Renal pelvis (tissue), 4 donors: Measurements from ENCODE around the gene NYAP1. TPM values are rescaled to one million over a fixed set of nuclear protein-coding genes. Genes with fewer than 3 reads are reported as not detected.

Source experiments
- DNase-seq: peaks from one replicate; pipeline ENCODE4 v3.0.0-alpha.2; 2013
- polyA plus RNA-seq, 3 donors: library from polyadenylated mRNA; unstranded; fragments of 120-200 nt; gene quantifications; one replicate each; pipeline ENCODE4 v1.2.1, GENCODE V29; 2013; ENCODE audit not compliant: insufficient read length in 3 of 3

Gene NYAP1
- polyA plus RNA-seq, 3 donors, result 2.4 to 3.2 (median 2.8) TPM

- DNase-seq, result no peak
These were observed 27.2 kb upstream of the NYAP1 start for GRCh38 chr7:100456562-100456961.

DNA sequence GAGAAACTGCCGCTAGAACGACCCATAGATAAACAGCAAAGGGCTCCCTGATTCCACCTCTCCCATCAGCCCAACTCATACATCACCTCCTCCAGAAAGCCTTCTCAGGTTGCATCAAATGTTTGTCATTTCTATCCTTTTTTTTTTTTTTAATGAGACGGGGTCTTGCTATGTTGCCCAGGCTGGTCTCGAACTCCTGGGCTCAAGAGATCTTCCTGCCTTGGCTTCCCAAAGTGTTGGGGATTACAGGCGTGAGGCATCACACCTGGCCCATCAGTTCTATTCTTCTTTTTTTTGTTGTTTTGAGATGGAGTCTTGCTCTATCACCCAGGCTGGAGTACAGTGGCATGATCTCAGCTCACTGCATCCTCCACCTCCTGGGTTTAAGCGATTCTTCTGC lies 26.7 kb upstream of the NYAP1 start:
- no peak for DNase-seq

- DNase-seq, result no peak
These were observed 19.5 kb upstream of the NYAP1 start, which contains the start of gene SPACDR for GRCh38 chr7:100464210-100464660. SPACDR (minus strand) TSS chr7:100464260; CDS start chr7:100464025, 235 bp downstream.

DNA sequence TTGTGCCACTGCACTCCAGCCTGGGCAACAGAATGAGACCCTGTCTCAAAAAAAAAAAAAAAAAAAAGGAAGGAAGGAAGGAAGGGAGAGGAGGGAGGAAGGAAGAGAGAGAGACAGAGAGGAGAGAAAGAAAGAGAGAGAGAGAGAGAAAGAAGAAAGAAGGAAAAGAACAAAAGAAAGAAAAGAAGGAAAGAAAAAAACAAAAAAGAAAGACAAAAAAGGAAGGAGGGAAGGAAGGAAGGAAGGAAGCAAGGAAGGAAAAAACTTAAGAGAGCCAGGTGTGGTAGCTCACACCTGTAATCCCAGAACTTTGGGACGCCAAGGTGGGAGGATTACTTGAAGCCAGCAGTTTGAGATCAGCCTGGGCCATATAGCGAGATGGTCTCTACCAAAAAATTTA lies 18.9 kb upstream of the NYAP1 start:
- no peak for DNase-seq

DNA sequence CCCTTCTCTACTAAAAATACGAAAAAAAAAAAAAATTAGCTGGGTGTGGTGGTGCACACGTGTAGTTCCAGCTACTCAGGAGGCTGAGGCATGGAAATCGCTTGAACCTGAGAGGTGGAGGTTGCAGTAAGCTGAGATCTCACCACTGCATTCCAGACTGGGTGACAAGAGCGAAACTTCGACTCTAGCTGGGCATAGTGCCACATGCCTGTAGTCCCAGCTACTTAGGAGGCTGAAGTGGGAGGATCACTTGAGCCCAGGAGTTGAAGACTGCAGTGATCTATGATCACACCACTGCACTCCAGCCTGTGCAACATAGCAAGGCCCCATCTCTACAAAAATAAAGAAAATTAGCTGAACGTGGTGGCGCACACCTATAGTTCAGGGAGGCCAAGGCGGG lies 18.4 kb upstream of the NYAP1 start:
- DNase-seq, result no peak

DNA sequence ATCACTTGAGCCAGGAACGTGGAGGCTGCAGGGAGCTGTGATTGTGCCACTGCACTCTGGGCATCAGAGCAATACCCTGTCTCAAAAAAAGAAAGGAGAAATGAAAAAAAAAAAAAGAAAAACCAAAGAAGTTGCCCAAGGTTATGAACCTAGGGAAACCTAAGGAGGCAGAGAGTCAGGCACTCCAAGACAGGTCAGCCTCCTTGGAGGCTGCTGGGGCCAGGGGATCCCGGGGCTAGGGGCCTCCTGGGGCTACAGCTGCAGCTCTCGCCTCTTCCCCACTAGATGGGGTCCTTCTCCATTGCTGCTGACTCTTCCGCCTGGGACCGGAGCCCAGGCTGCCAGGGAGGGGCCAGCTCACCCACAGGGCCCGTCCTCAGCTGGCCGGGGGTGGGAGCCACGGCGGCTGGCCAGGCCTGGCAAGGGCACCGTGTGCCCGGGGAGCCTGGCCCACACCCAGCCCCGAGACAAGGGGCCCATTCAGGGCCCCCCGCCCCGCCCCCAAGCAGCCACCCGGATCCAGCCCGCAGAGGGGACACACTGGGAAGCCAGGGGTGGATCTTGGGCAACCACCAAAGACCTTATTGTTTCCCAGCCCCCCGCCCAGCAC lies 17.9 kb upstream of the NYAP1 start:
- DNase-seq, result peak; percentile 62

- no peak for DNase-seq
These were observed 16.8 kb upstream of the NYAP1 start for GRCh38 chr7:100466653-100467605.

GRCh38 chr7:100467638-100468373 lies 15.9 kb upstream of the NYAP1 start:
- DNase-seq, result no peak

DNA sequence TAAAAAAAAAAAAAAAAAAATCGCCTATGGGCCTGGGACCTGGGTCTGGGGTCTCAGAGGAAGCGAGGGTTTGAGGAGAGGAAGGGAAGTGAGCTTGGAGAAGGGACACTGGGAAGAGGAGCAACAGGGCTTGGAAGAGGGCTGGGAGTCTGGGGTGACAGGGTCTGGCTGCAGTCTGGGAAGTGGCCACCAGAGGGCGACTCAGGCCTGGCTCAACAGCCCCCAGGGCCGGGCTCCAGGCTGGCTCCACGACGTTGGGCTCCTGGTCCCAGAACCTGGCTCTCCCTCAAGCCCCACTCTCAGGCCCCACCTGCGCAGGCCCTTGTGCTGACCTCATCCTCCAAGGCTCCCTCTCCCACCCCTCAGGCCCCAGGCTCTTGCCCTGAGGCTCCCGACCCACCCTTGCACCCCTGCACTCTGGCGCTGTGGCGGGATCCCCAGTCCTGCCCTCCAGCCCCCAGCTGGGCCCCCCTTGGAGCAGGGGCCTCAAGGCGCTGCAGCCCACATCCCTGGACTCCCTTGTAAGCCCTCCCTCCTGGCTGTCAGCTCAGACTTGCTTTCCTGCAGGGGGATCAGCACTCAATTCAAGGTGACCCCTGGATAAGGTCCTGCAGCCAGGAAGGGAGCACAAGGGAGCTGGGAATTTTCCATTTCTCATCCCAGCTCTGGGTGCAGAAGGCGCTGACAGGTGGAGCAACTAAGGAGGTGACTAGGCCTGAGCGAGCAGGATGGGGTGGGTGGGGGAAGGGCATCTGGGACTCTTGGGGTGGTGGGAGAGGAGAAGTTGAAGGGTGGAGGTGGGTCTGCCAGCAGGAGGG lies 14.3 kb upstream of the NYAP1 start:
- DNase-seq, result no peak

DNA sequence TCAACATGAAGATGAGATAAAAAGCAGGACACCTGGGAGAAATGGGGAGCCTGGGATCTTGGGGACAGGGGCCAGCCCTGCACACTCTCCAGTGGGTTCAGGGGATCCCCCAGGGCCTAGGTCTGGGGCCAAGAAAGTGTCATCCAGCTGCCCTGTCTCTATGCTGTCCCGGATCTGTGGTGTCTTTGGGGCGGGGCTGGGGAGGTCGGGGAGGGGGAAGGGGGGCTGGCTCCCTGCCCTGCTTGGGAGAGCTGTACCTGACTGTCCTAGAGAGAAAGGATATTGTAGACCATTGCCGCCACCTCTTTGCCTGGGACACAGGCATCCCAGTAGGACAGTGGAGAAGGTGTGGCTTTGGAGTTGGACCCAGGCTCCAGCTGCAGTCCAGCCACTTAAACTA lies 12.7 kb upstream of the NYAP1 start:
- DNase-seq, result no peak

DNA sequence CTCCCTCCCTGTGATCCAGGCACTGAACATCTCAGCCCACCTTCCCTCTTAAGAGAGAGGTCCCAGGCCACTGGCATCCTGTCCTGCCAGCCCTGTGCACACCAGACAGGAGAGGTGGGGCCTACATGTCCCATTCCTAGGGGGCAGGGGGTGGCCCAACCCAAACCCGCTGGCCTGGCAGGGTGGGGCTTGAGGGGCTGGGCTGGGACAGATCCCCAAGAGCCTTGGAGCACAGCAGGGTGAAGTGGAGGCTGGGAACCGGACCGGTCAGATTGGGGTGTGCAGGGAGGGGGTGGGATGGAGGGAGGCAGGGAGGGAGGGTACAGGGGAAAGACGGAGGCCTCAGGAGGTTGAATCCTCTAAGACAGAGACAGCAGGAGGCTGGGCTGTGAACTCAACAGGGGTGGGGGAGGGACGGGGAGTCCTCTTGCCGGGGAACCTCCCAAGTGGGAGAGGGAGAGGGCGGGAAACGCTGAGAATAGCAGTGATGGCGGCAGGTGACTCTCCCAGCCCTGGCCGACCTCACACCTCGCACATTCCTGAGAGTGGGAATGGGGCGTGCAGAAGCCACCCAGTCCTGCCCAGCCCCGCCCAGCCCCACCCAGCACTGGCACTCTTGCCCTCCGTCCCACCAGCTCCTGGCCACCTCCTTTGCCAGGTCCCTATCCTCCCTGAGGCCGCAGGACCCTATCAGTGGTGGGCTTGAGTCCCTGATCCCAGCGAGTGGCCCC lies 11.4 kb upstream of the NYAP1 start:
- DNase-seq, result no peak

DNA sequence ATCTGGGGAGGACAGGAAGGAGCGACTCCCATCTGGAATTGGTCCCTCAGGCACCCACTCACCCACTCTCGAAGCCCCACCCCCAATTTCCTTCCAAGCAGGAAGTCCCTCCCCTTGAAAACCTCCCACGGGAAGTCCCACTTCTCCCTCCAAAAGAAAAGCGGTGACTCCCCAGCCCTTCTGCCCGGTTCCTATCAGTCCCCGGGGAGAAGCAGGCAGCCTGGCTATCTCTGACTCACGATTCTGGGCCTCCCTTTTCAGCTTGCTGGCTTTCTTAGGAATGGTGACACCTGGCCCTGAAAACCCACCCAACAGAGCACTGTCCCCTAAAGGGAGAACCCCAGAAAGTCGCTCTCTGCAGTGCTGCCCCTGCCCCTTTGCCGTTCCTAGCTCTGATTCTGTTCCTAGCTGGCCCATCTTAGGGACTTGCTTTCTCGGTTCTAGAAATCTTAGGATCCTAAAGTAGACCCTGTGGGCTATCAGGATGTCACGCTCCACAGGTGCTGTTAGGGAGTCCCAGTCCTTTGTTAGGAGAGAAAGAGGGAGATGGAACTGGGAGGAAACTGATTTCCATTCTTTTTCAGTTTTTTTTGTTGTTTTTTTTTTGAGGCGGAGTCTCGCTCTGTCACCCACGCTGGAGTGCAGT lies 10.8 kb upstream of the NYAP1 start:
- no peak for DNase-seq

GRCh38 chr7:100475549-100475948 lies 8.2 kb upstream of the NYAP1 start:
- DNase-seq, result no peak

- no peak for DNase-seq
These were observed 7.5 kb upstream of the NYAP1 start for GRCh38 chr7:100476101-100476780.

DNA sequence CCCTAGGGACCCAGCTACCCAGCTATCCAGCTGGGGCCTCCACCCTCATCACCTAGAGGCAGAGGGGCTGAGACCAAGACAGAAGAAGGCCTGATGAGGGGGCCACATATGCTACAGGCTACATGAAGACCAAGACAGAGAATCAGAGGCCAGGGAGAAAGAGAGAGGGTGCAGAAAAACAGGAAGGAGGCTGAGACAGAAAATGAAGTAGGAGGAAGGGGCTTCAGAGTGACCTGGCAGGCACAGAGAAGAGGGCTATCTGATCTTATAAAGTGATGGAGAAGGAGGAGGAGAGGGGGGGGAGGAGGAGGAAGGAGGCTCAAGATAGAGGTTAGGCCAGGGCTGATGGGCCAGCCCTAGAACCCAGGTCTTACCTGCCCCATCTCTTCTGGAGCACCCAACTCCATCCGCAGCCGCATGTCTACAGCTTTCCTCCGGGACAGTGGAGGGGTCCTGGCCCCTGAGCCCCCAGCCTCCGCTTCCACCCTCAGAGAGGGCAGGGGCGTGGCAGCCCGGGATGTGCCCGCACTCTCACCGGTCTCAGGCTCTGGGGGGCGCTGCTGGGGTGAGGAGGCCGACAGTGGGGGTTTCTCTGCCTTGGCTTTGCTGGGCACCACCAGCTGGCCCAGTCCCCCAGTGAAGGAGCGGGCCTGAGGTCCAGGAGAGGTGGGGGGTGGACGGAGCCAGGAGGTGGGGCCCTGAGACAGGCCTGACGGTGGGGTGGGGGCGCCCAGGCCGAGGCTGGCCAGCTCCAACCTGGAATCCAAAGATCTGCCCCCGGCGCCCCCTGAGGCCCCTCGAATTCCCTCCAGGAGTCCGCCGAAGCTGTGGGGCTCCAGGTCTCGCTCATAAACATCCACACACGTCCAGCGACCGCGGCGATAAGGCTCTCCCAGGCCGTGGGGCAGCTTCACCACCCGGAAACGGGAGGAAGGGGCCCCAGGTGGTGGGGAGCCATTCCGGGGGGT lies 6.5 kb upstream of the NYAP1 start:
- no peak for DNase-seq

DNA sequence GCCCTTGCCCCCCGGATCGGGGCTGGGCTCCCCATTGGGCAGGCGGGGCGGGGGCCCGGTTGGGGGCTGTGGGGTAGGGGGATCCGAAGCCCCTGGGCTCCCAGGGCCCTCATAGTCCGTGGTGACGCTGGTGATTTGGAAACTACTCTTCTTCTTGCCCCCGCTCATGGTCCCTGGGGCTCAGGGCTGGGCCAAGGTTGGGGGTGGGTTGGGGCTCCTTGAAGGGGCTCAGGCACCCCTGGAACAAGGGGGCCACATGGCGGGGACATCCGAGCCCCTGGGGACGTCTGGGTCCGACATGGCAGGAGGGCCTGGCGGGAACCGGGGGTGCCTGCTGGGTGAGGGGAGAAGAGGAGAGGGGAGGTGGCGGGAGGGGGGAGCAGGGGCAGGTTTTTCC lies 5.9 kb upstream of the NYAP1 start:
- no peak for DNase-seq

GRCh38 chr7:100478958-100479660 lies 4.6 kb upstream of the NYAP1 start, which contains the start of gene TSC22D4:
TSC22D4 (minus strand) TSS chr7:100479214; CDS start chr7:100478038, 1,176 bp downstream.
- peak; percentile 90 for DNase-seq

- no peak for DNase-seq
These were observed 2.3 kb upstream of the NYAP1 start for GRCh38 chr7:100481466-100481865.
